Lung (tissue), 12 donors: ENCODE results near the gene LRRC8E. TPM values are rescaled to one million over a fixed set of nuclear protein-coding genes. Genes with fewer than 3 reads are reported as not detected.

ENCODE experiments used
- ATAC-seq: fragments of 200-7000 bp; cut with Tn5 transposase; one replicate; pipeline ENCODE4 v1.9.1; 2020; ENCODE audit warnings: moderate number of reproducible peaks; ENCODE audit not compliant: insufficient read depth, low FRiP score
- DNase-seq, 3 donors: peaks; one replicate each; pipeline ENCODE4 v3.0.0-alpha.2; 2013 to 2017
- H3K27ac ChIP-seq, 2 donors: one replicate each; pipeline ENCODE4 v1.5.1; 2013; ENCODE audit warnings: mild to moderate bottlenecking in 2 of 2, moderate library complexity in 2 of 2, control low read depth in 1 of 2, inconsistent platforms in 1 of 2, low read depth in 1 of 2, low read length in 1 of 2
- H3K27me3 ChIP-seq, 3 donors: one replicate each; pipeline ENCODE4 v1.5.1; 2013; ENCODE audit warnings: low read length in 2 of 3; ENCODE audit not compliant: control insufficient read depth in 3 of 3, insufficient read depth in 3 of 3
- H3K36me3 ChIP-seq, 4 donors: one replicate each; pipeline ENCODE4 v1.5.1; 2013; ENCODE audit warnings: low read length in 4 of 4, mild to moderate bottlenecking in 1 of 4, moderate library complexity in 1 of 4; ENCODE audit not compliant: control insufficient read depth in 4 of 4, insufficient read depth in 4 of 4
- H3K4me1 ChIP-seq, 5 donors: one replicate each; pipeline ENCODE4 v1.5.1; 2013; ENCODE audit warnings: low read length in 5 of 5, mild to moderate bottlenecking in 2 of 5, moderate library complexity in 1 of 5; ENCODE audit not compliant: control insufficient read depth in 5 of 5, insufficient read depth in 5 of 5
- H3K4me3 ChIP-seq: one replicate; pipeline ENCODE4 v1.5.1; 2013; ENCODE audit warnings: mild to moderate bottlenecking, control low read depth, moderate library complexity
- H3K9ac ChIP-seq, 2 donors: one replicate each; pipeline ENCODE4 v1.5.1; 2013; ENCODE audit warnings: low read length in 2 of 2, control low read depth in 1 of 2; ENCODE audit not compliant: insufficient read depth in 1 of 2
- H3K9me3 ChIP-seq, 4 donors: one replicate each; pipeline ENCODE4 v1.5.1; 2013; ENCODE audit warnings: low read length in 3 of 4, mild to moderate bottlenecking in 1 of 4, moderate library complexity in 1 of 4; ENCODE audit not compliant: control insufficient read depth in 4 of 4, insufficient read depth in 3 of 4
- WGBS, 2 donors: extraction: QIAGEN DNeasy Blood & Tissue Kit; methylation state at CpG; one replicate each; pipeline ENCODE4 v1.1.7; 2013; 5-methylcytosine and 5-hydroxymethylcytosine counted together
- polyA plus RNA-seq, 2 donors: library from polyadenylated mRNA; stranded (reverse); fragments of 200-250 nt; gene quantifications; one replicate each; pipeline ENCODE4 v1.2.1, GENCODE V29; 2013
- total RNA-seq, 2 donors: library from RNA; depleted of rRNA in 1 of 2; stranded (reverse); fragments of >200 nt in 1 of 2; gene quantifications; one replicate each; pipeline ENCODE4 v1.2.1, GENCODE V29; 2014 to 2021
- TF ChIP-seq, protein P1 (sequence below): IDR thresholded peaks from 2 replicates; pipeline ENCODE4 v1.5.1; 2012; ENCODE audit warnings: mild to moderate bottlenecking; ENCODE audit errors: control extremely low read depth, extremely low read depth
- donor health status: control.
- donor health status: control.
- donor health status: Bipolar disorder and iron deficiency.
- donor health status: healthy.
- donor health status: DM: yes; HTN: yes; CAD: no.

LRRC8E gene
- total and polyA plus RNA-seq, 4 donors: 3.7 to 8.6 (median 5.3) TPM

DNA sequence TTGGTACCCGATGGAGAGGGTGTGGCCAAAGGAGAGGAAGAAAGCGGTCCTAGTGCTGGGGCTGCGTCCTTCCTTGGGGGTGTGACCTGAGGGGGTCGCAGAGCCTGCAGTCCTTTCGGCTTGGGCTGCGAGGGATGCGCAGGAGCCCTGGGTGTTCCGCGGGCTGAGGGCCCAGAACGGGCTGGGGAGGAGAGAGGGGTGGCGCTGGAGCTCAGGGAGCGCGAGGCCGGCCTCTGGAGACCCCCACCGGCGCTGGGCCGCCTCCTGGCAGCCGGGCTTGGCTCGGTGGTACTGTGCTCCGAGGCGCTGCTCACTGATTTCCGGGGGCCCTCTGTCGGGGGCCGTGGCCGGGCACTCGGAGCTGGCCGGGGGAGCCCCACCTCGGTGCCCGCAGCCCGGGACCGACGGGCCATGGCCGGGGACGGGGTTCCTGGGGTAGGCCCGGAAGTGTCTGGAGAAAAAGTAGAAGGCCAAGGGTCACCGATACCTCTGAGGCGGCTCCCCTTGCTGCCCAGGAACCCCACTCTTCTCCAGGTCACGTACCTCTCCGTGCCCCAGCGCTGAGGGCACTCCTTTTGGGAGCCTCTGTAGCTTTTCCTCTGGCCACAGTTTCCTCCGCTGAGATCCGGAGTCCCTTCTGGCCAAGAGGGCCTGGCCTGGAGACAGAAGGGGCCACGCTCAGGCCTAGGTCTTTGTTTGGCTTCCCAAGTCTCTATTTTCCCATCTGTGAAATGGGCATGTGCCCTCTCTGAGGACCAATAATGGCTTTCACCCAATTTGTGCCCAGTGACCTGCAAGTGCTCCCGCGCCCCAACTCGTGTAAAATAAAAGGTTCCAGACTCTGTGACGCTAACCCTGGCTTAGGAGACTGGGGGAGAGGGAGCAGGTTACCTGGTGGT is 15.8 kb upstream of the LRRC8E start:
- peak overlapping the region in 1 of 2 donors; percentile 16 for H3K27ac ChIP-seq
- DNase-seq: no peak

DNA sequence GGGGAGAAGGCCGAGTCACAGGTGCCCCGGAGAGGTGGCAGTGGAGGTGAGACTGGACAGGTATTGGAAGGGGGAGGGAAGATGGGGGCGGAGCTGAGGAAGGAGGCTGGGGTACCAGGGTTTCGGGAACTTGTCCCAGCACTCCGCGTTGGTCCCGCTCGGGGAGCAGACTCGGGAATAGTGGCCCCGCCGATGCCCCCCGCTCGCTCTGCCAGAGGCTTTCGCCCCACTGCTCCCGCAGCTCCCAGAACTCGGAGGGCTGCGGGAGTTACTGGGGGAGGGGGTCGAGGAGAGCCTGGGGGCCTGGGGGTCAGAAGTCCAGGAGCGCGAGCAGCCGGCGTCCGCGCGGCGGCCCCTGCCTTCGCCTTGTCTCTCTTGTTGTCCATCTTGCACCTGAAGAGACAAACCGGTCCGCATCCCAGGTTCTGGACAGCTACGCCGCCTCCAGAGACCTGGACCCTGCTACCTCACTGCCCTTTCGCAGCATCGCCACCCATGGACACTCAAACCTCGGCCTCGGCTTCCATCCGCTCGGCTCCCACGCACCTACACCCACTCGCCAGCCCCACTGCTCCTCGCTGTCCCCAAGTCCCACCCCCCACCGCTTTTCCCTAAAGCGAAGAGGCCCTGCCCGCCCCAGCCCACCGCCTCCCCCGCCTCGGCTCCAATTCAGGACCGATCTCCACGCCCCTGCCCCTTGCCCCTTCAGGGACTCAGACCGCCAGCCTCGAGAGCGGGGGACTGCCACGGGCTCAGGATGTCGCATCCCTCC is 14.8 kb upstream of the LRRC8E start:
- Histone ChIP-seq H3K36me3 (no peaks in the 10 kb centered on the region), H3K27ac (no peak overlapping the region), H3K4me1 (peaks cover 0 to 30% (median 12%) of the 10 kb centered on the region in 5 donors), H3K27me3 (peaks cover 0 to 16% (median 16%) of the 10 kb centered on the region in 3 donors), H3K9me3 (no peaks in the 10 kb centered on the region), H3K9ac (no peak overlapping the region), H3K4me3 (no peak overlapping the region)
- TF ChIP-seq, protein P1, sequence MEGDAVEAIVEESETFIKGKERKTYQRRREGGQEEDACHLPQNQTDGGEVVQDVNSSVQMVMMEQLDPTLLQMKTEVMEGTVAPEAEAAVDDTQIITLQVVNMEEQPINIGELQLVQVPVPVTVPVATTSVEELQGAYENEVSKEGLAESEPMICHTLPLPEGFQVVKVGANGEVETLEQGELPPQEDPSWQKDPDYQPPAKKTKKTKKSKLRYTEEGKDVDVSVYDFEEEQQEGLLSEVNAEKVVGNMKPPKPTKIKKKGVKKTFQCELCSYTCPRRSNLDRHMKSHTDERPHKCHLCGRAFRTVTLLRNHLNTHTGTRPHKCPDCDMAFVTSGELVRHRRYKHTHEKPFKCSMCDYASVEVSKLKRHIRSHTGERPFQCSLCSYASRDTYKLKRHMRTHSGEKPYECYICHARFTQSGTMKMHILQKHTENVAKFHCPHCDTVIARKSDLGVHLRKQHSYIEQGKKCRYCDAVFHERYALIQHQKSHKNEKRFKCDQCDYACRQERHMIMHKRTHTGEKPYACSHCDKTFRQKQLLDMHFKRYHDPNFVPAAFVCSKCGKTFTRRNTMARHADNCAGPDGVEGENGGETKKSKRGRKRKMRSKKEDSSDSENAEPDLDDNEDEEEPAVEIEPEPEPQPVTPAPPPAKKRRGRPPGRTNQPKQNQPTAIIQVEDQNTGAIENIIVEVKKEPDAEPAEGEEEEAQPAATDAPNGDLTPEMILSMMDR: no peak
- DNase-seq (no peak), ATAC-seq (no peak)
- 18 to 22% methylated on average over 43 to 53 of the region's 53 CpGs for WGBS, 2 donors

More for the DNA sequence above, 15.8 kb upstream of the LRRC8E start:
- Histone ChIP-seq H3K36me3 (no peaks in the 10 kb centered on the region), H3K4me1 (peaks cover 0 to 30% (median 12%) of the 10 kb centered on the region in 5 donors), H3K27me3 (peaks cover 0 to 18% (median 16%) of the 10 kb centered on the region in 3 donors), H3K4me3 (no peak overlapping the region), H3K9me3 (no peaks in the 10 kb centered on the region), H3K9ac (no peak overlapping the region)
- TF ChIP-seq, protein P1: no peak
- WGBS, 2 donors: 51 to 57% methylated on average over 45 to 47 of the region's 47 CpGs
- no peak for ATAC-seq

DNA sequence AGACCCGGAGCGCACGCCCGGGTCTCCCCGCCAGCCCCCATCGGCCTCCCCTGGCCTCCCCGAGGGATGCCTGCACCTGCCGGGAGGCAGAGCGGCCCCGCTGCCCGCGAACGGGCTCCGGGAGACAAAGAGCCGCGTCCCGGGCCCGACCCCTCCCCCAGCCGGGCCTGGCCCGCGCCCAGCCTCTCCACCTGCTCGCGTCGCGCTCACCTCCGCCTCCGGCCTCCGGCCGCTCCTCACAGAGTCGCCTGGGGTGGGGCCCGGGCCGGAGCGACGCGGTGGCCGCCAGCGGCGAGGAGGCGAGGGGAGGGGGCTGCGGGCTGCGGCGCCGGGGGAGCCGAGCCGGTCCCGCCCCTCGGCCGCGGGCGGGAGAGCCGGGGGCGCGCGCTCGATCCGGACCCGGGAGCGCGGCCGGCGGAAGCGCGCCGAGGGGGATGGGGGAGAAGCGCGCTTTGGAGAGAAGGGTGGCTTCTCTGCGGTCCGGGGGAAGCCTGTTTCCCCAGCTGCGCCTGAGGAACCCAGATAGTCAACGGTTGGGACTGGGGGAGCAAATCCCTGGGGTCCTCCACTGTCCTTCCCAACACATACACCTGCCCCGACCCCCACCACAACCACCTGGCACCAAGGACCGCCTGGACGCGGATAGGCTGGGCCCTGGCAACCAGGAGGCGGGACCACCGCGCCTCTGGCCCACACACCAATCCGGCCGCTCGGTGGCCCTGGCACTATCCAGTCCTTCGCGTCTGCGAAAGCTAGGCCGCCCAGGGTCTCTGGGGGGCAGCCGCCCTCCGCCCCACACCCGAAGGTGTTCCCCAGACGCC is 14.0 kb upstream of the LRRC8E start, which contains the start of gene PRR36:
Gene PRR36, minus strand, starts transcription at position 315 of the 821 bp plus-strand sequence. CDS start 701 bp downstream, outside the sequence.
- DNase-seq: peak; percentile 50 to 76 (median 75)
- Histone ChIP-seq H3K27ac (no peak within 1 kb of the TSS), H3K9ac (no peak within 1 kb of the TSS), H3K4me1 (peaks cover 0 to 23% (median 6%) of the 10 kb centered on the region in 5 donors), H3K4me3 (no peak within 1 kb of the TSS), H3K36me3 (no peaks in the 10 kb centered on the region), H3K9me3 (no peaks in the 10 kb centered on the region), H3K27me3 (peaks cover 0 to 16% (median 16%) of the 10 kb centered on the region in 3 donors)
- WGBS, 2 donors: 1 to 2% methylated on average over 76 to 88 of the region's 88 CpGs
- ATAC-seq: peak; percentile 70
- TF ChIP-seq, protein P1: no peak
